Activated T-cell treated with anti-CD3 and anti-CD28 coated beads, Interleukin-2, amount 50 U/mL, for 4 hours (primary cell): ENCODE data around the gene CPNE9. TPM values are rescaled to one million over a fixed set of nuclear protein-coding genes. Genes with fewer than 3 reads are reported as not detected.

Experiments used
- ATAC-seq, 2 donors: fragments of 200-7000 bp; cut with Tn5 transposase; one replicate each; pipeline ENCODE4 v1.10.0; 2021
- DNase-seq: peaks from one replicate; pipeline ENCODE4 v3.0.0-alpha.2; 2020
- H3K27me3 Mint-ChIP-seq: one replicate; pipeline ENCODE4 v1.8.0; 2021; ENCODE audit warnings: low read depth, mixed read lengths
- H3K36me3 Mint-ChIP-seq: one replicate; pipeline ENCODE4 v1.8.0; 2022; ENCODE audit warnings: mixed read lengths; ENCODE audit not compliant: insufficient read depth
- H3K4me1 Mint-ChIP-seq: one replicate; pipeline ENCODE4 v1.8.0; 2021; ENCODE audit warnings: low read depth, mixed read lengths
- H3K4me3 Mint-ChIP-seq: one replicate; pipeline ENCODE4 v1.8.0; 2021; ENCODE audit warnings: mild to moderate bottlenecking, moderate library complexity, mixed read lengths
- H3K9me3 Mint-ChIP-seq: one replicate; pipeline ENCODE4 v1.8.0; 2021; ENCODE audit warnings: mixed read lengths
- total RNA-seq, 3 donors: library from RNA; stranded (reverse); gene quantifications; one replicate each; pipeline ENCODE4 v1.2.1, GENCODE V29; 2021

CPNE9 gene
- total RNA-seq, 3 donors from 2014 or later, result 0.19 TPM; not detected in 2

- DNase-seq (no peak), ATAC-seq (no peak)
- H3K27me3 Mint-ChIP-seq, result no peaks in the 10 kb centered on the region
These were observed 13.3 kb downstream of the CPNE9 start for GRCh38 chr3:9716801-9717555.

GRCh38 chr3:9717563-9717962 lies 13.9 kb downstream of the CPNE9 start:
- Mint-ChIP-seq H3K9me3 (no peaks in the 10 kb centered on the region), H3K4me3 (no peak overlapping the region), H3K27me3 (no peaks in the 10 kb centered on the region), H3K4me1 (peaks cover 11% of the 10 kb centered on the region), H3K36me3 (no peaks in the 10 kb centered on the region)
- ATAC-seq (no peak), DNase-seq (no peak)

More at GRCh38 chr3:9716801-9717555, 13.3 kb downstream of the CPNE9 start:
- H3K9me3 Mint-ChIP-seq, result no peaks in the 10 kb centered on the region
- H3K4me3 Mint-ChIP-seq, result no peak overlapping the region
- H3K36me3 Mint-ChIP-seq, result no peaks in the 10 kb centered on the region
- H3K4me1 Mint-ChIP-seq, result peaks cover 11% of the 10 kb centered on the region

GRCh38 chr3:9718118-9718517 lies 14.5 kb downstream of the CPNE9 start:
- Mint-ChIP-seq H3K27me3 (no peaks in the 10 kb centered on the region), H3K9me3 (no peaks in the 10 kb centered on the region), H3K36me3 (no peaks in the 10 kb centered on the region), H3K4me3 (no peak overlapping the region), H3K4me1 (peaks cover 11% of the 10 kb centered on the region)
- no peak for ATAC-seq
- DNase-seq, result no peak

GRCh38 chr3:9721015-9721699 lies 17.5 kb downstream of the CPNE9 start:
- Mint-ChIP-seq H3K4me1 (peaks cover 11% of the 10 kb centered on the region), H3K36me3 (no peaks in the 10 kb centered on the region), H3K4me3 (no peak overlapping the region), H3K9me3 (no peaks in the 10 kb centered on the region), H3K27me3 (no peaks in the 10 kb centered on the region)
- DNase-seq (no peak), ATAC-seq (no peak)

GRCh38 chr3:9721700-9722060 lies 18.0 kb downstream of the CPNE9 start:
- H3K4me1 Mint-ChIP-seq, result peaks cover 14% of the 10 kb centered on the region
- H3K27me3 Mint-ChIP-seq, result no peaks in the 10 kb centered on the region

GRCh38 chr3:9725775-9726515 lies 22.3 kb downstream of the CPNE9 start:
- no peak overlapping the region for H3K4me3 Mint-ChIP-seq
- peaks cover 26% of the 10 kb centered on the region for H3K4me1 Mint-ChIP-seq
- no peak for DNase-seq

More at GRCh38 chr3:9721700-9722060, 18.0 kb downstream of the CPNE9 start:
- Mint-ChIP-seq H3K4me3 (no peak overlapping the region), H3K36me3 (no peaks in the 10 kb centered on the region), H3K9me3 (no peaks in the 10 kb centered on the region)
- DNase-seq (no peak), ATAC-seq (no peak)

GRCh38 chr3:9727041-9727595 lies 23.5 kb downstream of the CPNE9 start:
- Mint-ChIP-seq H3K27me3 (no peaks in the 10 kb centered on the region), H3K36me3 (no peaks in the 10 kb centered on the region), H3K4me1 (peaks cover 27% of the 10 kb centered on the region), H3K4me3 (peak overlapping the region; percentile 54), H3K9me3 (no peaks in the 10 kb centered on the region)
- DNase-seq (peak; percentile 39), ATAC-seq (no peak)

More at GRCh38 chr3:9725775-9726515, 22.3 kb downstream of the CPNE9 start:
- H3K36me3 Mint-ChIP-seq, result no peaks in the 10 kb centered on the region
- no peak for ATAC-seq
- no peaks in the 10 kb centered on the region for H3K27me3 Mint-ChIP-seq
- no peaks in the 10 kb centered on the region for H3K9me3 Mint-ChIP-seq

GRCh38 chr3:9727743-9728142 lies 24.1 kb downstream of the CPNE9 start:
- Mint-ChIP-seq H3K4me1 (peaks cover 31% of the 10 kb centered on the region), H3K9me3 (no peaks in the 10 kb centered on the region)
- ATAC-seq, result no peak

GRCh38 chr3:9729419-9729818 lies 25.8 kb downstream of the CPNE9 start:
- DNase-seq (no peak), ATAC-seq (no peak)
- Mint-ChIP-seq H3K36me3 (peaks cover 7% of the 10 kb centered on the region), H3K4me1 (peaks cover 48% of the 10 kb centered on the region), H3K27me3 (no peaks in the 10 kb centered on the region), H3K9me3 (no peaks in the 10 kb centered on the region), H3K4me3 (no peak overlapping the region)

More at GRCh38 chr3:9727743-9728142, 24.1 kb downstream of the CPNE9 start:
- Mint-ChIP-seq H3K27me3 (no peaks in the 10 kb centered on the region), H3K36me3 (no peaks in the 10 kb centered on the region), H3K4me3 (no peak overlapping the region)
- no peak for DNase-seq

GRCh38 chr3:9730657-9731205 lies 27.1 kb downstream of the CPNE9 start:
- Mint-ChIP-seq H3K9me3 (no peaks in the 10 kb centered on the region), H3K27me3 (no peaks in the 10 kb centered on the region), H3K4me3 (peak overlapping the region; percentile 92), H3K4me1 (peaks cover 57% of the 10 kb centered on the region), H3K36me3 (peaks cover 11% of the 10 kb centered on the region)
- no peak for DNase-seq
- ATAC-seq, result peak; percentile 38 to 41

- DNase-seq (peak; percentile 99), ATAC-seq (peak; percentile 94 to 95)
- H3K4me1 Mint-ChIP-seq, result peaks cover 61% of the 10 kb centered on the region
- H3K9me3 Mint-ChIP-seq, result no peaks in the 10 kb centered on the region
- H3K36me3 Mint-ChIP-seq, result peaks cover 14% of the 10 kb centered on the region
- peak within 1 kb of the TSS; percentile 97 for H3K4me3 Mint-ChIP-seq
- no peaks in the 10 kb centered on the region for H3K27me3 Mint-ChIP-seq
These were observed 27.8 kb downstream of the CPNE9 start, which contains the start of gene BRPF1 for GRCh38 chr3:9731206-9732079. BRPF1 (plus strand) TSS chr3:9731735; CDS start chr3:9734141, 2,406 bp downstream.

- ATAC-seq (peak in 1 of 2 donors; percentile 3), DNase-seq (no peak)
- Mint-ChIP-seq H3K9me3 (no peaks in the 10 kb centered on the region), H3K4me3 (peak overlapping the region; percentile 97), H3K27me3 (no peaks in the 10 kb centered on the region), H3K36me3 (peaks cover 20% of the 10 kb centered on the region), H3K4me1 (peaks cover 61% of the 10 kb centered on the region)
These were observed 28.6 kb downstream of the CPNE9 start for GRCh38 chr3:9732080-9732739.

- Mint-ChIP-seq H3K36me3 (peaks cover 20% of the 10 kb centered on the region), H3K4me3 (peak overlapping the region; percentile 97), H3K27me3 (no peaks in the 10 kb centered on the region), H3K4me1 (peaks cover 58% of the 10 kb centered on the region), H3K9me3 (no peaks in the 10 kb centered on the region)
- DNase-seq, result no peak
- ATAC-seq, result no peak
These were observed 29.1 kb downstream of the CPNE9 start for GRCh38 chr3:9732740-9733115.
